CD14-positive monocyte (primary cell): Measurements from ENCODE around the gene SSBP2. TPM values are rescaled to one million over a fixed set of nuclear protein-coding genes. Genes with fewer than 3 reads are reported as not detected.

Source experiments
- DNase-seq, 3 donors: peaks; one replicate each; pipeline ENCODE4 v3.0.0-alpha.2; 2011 to 2022
- H2AFZ ChIP-seq: 2 replicates; pipeline ENCODE4 v1.6.0; 2012; ENCODE audit warnings: mild to moderate bottlenecking, low read depth, low read length, inconsistent platforms; ENCODE audit not compliant: insufficient read depth, poor library complexity, severe bottlenecking
- H3K27ac ChIP-seq, 2 donors: 1 replicate in 1 of 2; 2 replicates in 1 of 2; pipeline ENCODE4 v1.5.1; 2012 to 2013; ENCODE audit warnings: low read length in 2 of 2, control low read depth in 1 of 2, inconsistent platforms in 1 of 2, low read depth in 1 of 2, mild to moderate bottlenecking in 1 of 2
- H3K27me3 ChIP-seq, 2 donors: one replicate each; pipeline versions ENCODE4 v1.6.0 to v1.6.1; 2011 to 2013; ENCODE audit warnings: low read length in 2 of 2; ENCODE audit not compliant: control insufficient read depth in 2 of 2, insufficient read depth in 2 of 2
- H3K36me3 ChIP-seq, 2 donors: replicated peaks in 1 of 2; 1 replicate in 1 of 2; 2 replicates in 1 of 2; pipeline versions ENCODE4 v1.5.1 to v1.6.1; 2012 to 2013; ENCODE audit warnings: low read length in 2 of 2, control low read depth in 1 of 2, inconsistent platforms in 1 of 2, mild to moderate bottlenecking in 1 of 2; ENCODE audit not compliant: insufficient read depth in 2 of 2, control insufficient read depth in 1 of 2
- H3K4me1 ChIP-seq, 2 donors: 1 replicate in 1 of 2; 2 replicates in 1 of 2; pipeline versions ENCODE4 v1.5.1 to v1.6.1; 2012 to 2013; ENCODE audit warnings: low read length in 2 of 2, control low read depth in 1 of 2, inconsistent platforms in 1 of 2, mild to moderate bottlenecking in 1 of 2, moderate library complexity in 1 of 2; ENCODE audit not compliant: insufficient read depth in 2 of 2, control insufficient read depth in 1 of 2
- H3K4me2 ChIP-seq: replicated peaks from 2 replicates; pipeline ENCODE3; 2012; ENCODE audit warnings: low read length, moderate library complexity, mild to moderate bottlenecking; ENCODE audit not compliant: poor library complexity, severe bottlenecking; ENCODE audit errors: extremely low read depth
- H3K4me3 ChIP-seq, 3 experiments: fragments of 200-600 bp in 1 of 3; sonication (generic) in 1 of 3; replicated peaks in 1 of 3; 1 replicate in 2 of 3; 2 replicates in 1 of 3; pipeline ENCODE4 v1.5.1; 2011 to 2013; ENCODE audit warnings: low read length in 3 of 3, mild to moderate bottlenecking in 3 of 3, control low read depth in 2 of 3, low read depth in 2 of 3, inconsistent platforms in 1 of 3, moderate library complexity in 1 of 3
- H3K79me2 ChIP-seq: 2 replicates; pipeline ENCODE4 v1.6.0; 2012; ENCODE audit warnings: mild to moderate bottlenecking, control low read depth, inconsistent platforms, low read length, moderate library complexity; ENCODE audit not compliant: insufficient read depth
- H3K9ac ChIP-seq: 2 replicates; pipeline ENCODE4 v1.6.0; 2017; ENCODE audit warnings: low read length, mild to moderate bottlenecking; ENCODE audit not compliant: insufficient read depth, poor library complexity, severe bottlenecking
- H3K9me3 ChIP-seq, 2 donors: replicated peaks in 1 of 2; 1 replicate in 1 of 2; 2 replicates in 1 of 2; pipeline versions ENCODE4 v1.5.1 to v1.6.1; 2012 to 2013; ENCODE audit warnings: low read length in 2 of 2, control low read depth in 1 of 2; ENCODE audit not compliant: control insufficient read depth in 1 of 2, insufficient read depth in 1 of 2
- H4K20me1 ChIP-seq: 2 replicates; pipeline ENCODE4 v1.6.0; 2012; ENCODE audit warnings: mild to moderate bottlenecking, low read length, control low read depth, moderate library complexity; ENCODE audit not compliant: insufficient read depth
- H3K27ac Mint-ChIP-seq, 7 donors: one replicate each; pipeline ENCODE4 v1.8.0; 2020; ENCODE audit warnings: mild to moderate bottlenecking in 7 of 7, mixed read lengths in 7 of 7, moderate library complexity in 6 of 7, inconsistent platforms in 2 of 7
- H3K27me3 Mint-ChIP-seq, 3 donors: one replicate each; pipeline ENCODE4 v1.8.0; 2021 to 2022; ENCODE audit warnings: low read depth in 3 of 3, mild to moderate bottlenecking in 3 of 3, mixed read lengths in 3 of 3, moderate library complexity in 3 of 3, inconsistent platforms in 1 of 3
- H3K36me3 Mint-ChIP-seq, 2 donors: one replicate each; pipeline ENCODE4 v1.8.0; 2020; ENCODE audit warnings: mixed read lengths in 2 of 2, inconsistent platforms in 1 of 2, mild to moderate bottlenecking in 1 of 2
- H3K4me1 Mint-ChIP-seq: one replicate; pipeline ENCODE4 v1.8.0; 2020; ENCODE audit warnings: mild to moderate bottlenecking, mixed read lengths
- H3K4me3 Mint-ChIP-seq, 2 donors: one replicate each; pipeline ENCODE4 v1.8.0; 2020; ENCODE audit warnings: mild to moderate bottlenecking in 2 of 2, mixed read lengths in 2 of 2, moderate library complexity in 1 of 2
- H3K9me3 Mint-ChIP-seq, 7 donors: one replicate each; pipeline ENCODE4 v1.8.0; 2020 to 2022; ENCODE audit warnings: mixed read lengths in 7 of 7, mild to moderate bottlenecking in 6 of 7, moderate library complexity in 6 of 7, inconsistent platforms in 2 of 7
- WGBS: methylation state at CpG from one replicate; pipeline ENCODE4 v1.1.5; 2013; ENCODE audit warnings: missing lambda C conversion rate; ENCODE audit not compliant: insufficient coverage; 5-methylcytosine and 5-hydroxymethylcytosine counted together
- intact Hi-C, 2 donors: fragments of 100-400 bp; cut with micrococcal nuclease; formaldehyde crosslinking; loops; one replicate each; pipeline versions ENCODE4 v1.15.0 to v1.15.1; 2023
- polyA plus RNA-seq, 3 donors: library from polyadenylated mRNA; depleted of rRNA in 1 of 3; unstranded in 2 of 3; stranded (reverse) in 1 of 3; fragments of 300-500 nt in 2 of 3; fragments of >200 nt in 1 of 3; fragmentation: Illumina TruSeq in 2 of 3; gene quantifications; 1 replicate in 2 of 3; 2 replicates in 1 of 3; pipeline ENCODE4 v1.2.3, GENCODE V29; 2012 to 2021
- TF ChIP-seq, protein P1 (sequence below): fragments of 200-600 bp; IDR thresholded peaks from one replicate; pipeline ENCODE4 v1.8.0; 2022; ENCODE audit warnings: antibody characterized with exemption, mild to moderate bottlenecking

SSBP2 gene
- polyA plus RNA-seq, 3 donors: 29.1 to 55.2 (median 53.4) TPM

DNA sequence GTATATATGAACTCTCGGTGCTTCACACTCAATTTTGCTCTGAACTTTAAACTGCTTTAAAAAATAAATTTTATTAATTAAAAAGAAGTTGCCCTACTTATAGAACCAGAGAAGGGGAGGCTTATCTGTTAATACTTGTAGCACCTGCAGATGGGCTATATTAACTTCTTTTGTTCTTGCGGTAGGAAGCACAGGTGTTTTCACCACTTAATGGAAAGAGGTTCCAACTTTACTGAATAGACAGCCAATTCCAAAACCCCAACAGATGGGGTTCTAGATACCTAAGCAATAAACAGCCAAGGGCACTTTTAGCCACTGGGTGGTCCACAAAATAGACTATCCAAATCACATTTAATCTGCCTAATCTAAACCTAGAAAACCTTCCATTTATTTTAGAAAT, 65.4 kb downstream of the SSBP2 start:
- Histone ChIP-seq H3K4me2 (no peak overlapping the region), H3K79me2 (peaks cover 5% of the 10 kb centered on the region), H3K27ac (no peak overlapping the region), H3K27me3 (no peaks in the 10 kb centered on the region), H4K20me1 (peaks cover 11% of the 10 kb centered on the region), H3K36me3 (no peaks in the 10 kb centered on the region), H3K4me1 (no peaks in the 10 kb centered on the region), H3K9me3 (peaks cover 12 to 20% of the 10 kb centered on the region in 2 donors), H3K9ac (no peak overlapping the region), H2AFZ (no peak overlapping the region), H3K4me3 (no peak overlapping the region)
- Mint-ChIP-seq H3K36me3 (peaks cover 8 to 15% of the 10 kb centered on the region in 2 donors), H3K27ac (no peak overlapping the region), H3K27me3 (peaks cover 0 to 1% (median 1%) of the 10 kb centered on the region in 3 donors), H3K4me3 (no peak overlapping the region), H3K9me3 (peaks cover 13 to 37% (median 27%) of the 10 kb centered on the region in 7 donors), H3K4me1 (no peaks in the 10 kb centered on the region)
- 100% methylated on average over 1 of the region's 2 CpGs for WGBS
- intact Hi-C loops: no loop called here
- DNase-seq: no peak
- TF ChIP-seq, protein P1, sequence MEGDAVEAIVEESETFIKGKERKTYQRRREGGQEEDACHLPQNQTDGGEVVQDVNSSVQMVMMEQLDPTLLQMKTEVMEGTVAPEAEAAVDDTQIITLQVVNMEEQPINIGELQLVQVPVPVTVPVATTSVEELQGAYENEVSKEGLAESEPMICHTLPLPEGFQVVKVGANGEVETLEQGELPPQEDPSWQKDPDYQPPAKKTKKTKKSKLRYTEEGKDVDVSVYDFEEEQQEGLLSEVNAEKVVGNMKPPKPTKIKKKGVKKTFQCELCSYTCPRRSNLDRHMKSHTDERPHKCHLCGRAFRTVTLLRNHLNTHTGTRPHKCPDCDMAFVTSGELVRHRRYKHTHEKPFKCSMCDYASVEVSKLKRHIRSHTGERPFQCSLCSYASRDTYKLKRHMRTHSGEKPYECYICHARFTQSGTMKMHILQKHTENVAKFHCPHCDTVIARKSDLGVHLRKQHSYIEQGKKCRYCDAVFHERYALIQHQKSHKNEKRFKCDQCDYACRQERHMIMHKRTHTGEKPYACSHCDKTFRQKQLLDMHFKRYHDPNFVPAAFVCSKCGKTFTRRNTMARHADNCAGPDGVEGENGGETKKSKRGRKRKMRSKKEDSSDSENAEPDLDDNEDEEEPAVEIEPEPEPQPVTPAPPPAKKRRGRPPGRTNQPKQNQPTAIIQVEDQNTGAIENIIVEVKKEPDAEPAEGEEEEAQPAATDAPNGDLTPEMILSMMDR: no peak

DNA sequence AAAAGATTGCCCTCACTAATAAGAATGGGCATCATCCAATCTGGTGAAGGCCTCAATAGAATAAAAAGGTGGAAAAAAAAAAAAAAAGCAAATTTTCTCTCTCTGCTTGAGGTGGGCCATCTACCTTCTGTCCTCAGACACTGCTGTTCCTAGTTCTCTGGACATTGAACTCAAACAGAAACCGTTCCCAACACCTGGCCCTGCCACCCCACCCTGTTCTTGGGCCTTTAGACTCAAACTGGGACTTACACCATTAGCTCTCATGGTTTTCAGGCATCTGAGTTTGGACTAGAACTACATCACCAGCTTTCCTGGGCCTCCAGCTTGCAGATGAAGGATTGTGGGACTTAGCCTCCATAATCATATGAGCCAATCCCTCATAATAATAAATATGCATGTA, 71.0 kb downstream of the SSBP2 start:
- Histone ChIP-seq H3K4me3 (no peak overlapping the region), H3K27ac (no peak overlapping the region), H3K27me3 (no peaks in the 10 kb centered on the region), H3K9ac (no peak overlapping the region), H2AFZ (no peak overlapping the region), H4K20me1 (peaks cover 17% of the 10 kb centered on the region), H3K36me3 (no peaks in the 10 kb centered on the region), H3K4me2 (no peak overlapping the region), H3K9me3 (peaks cover 0 to 5% of the 10 kb centered on the region in 2 donors), H3K4me1 (no peaks in the 10 kb centered on the region), H3K79me2 (no peaks in the 10 kb centered on the region)
- TF ChIP-seq, protein P1: no peak
- WGBS: no CpG with 5 or more reads among the region's 1 CpG
- H3K9me3 Mint-ChIP-seq: peaks cover 3 to 18% (median 7%) of the 10 kb centered on the region in 7 donors
- intact Hi-C loops: no loop called here
- no peaks in the 10 kb centered on the region for H3K4me1 Mint-ChIP-seq
- H3K36me3 Mint-ChIP-seq: peaks cover 3 to 6% of the 10 kb centered on the region in 2 donors
- DNase-seq: no peak
- H3K27me3 Mint-ChIP-seq: peaks cover 0 to 1% (median 0%) of the 10 kb centered on the region in 3 donors
- no peak overlapping the region for H3K4me3 Mint-ChIP-seq
- H3K27ac Mint-ChIP-seq: no peak overlapping the region
